Lung (tissue), 12 donors: Measurements from ENCODE around the gene MFRP. TPM values are rescaled to one million over a fixed set of nuclear protein-coding genes. Genes with fewer than 3 reads are reported as not detected.

Source experiments
- ATAC-seq: fragments of 200-7000 bp; cut with Tn5 transposase; one replicate; pipeline ENCODE4 v1.9.1; 2020; ENCODE audit warnings: moderate number of reproducible peaks; ENCODE audit not compliant: insufficient read depth, low FRiP score
- DNase-seq, 3 donors: peaks; one replicate each; pipeline ENCODE4 v3.0.0-alpha.2; 2013 to 2017
- H3K27ac ChIP-seq, 2 donors: one replicate each; pipeline ENCODE4 v1.5.1; 2013; ENCODE audit warnings: mild to moderate bottlenecking in 2 of 2, moderate library complexity in 2 of 2, control low read depth in 1 of 2, inconsistent platforms in 1 of 2, low read depth in 1 of 2, low read length in 1 of 2
- H3K27me3 ChIP-seq, 3 donors: one replicate each; pipeline ENCODE4 v1.5.1; 2013; ENCODE audit warnings: low read length in 2 of 3; ENCODE audit not compliant: control insufficient read depth in 3 of 3, insufficient read depth in 3 of 3
- H3K36me3 ChIP-seq, 4 donors: one replicate each; pipeline ENCODE4 v1.5.1; 2013; ENCODE audit warnings: low read length in 4 of 4, mild to moderate bottlenecking in 1 of 4, moderate library complexity in 1 of 4; ENCODE audit not compliant: control insufficient read depth in 4 of 4, insufficient read depth in 4 of 4
- H3K4me1 ChIP-seq, 5 donors: one replicate each; pipeline ENCODE4 v1.5.1; 2013; ENCODE audit warnings: low read length in 5 of 5, mild to moderate bottlenecking in 2 of 5, moderate library complexity in 1 of 5; ENCODE audit not compliant: control insufficient read depth in 5 of 5, insufficient read depth in 5 of 5
- H3K4me3 ChIP-seq: one replicate; pipeline ENCODE4 v1.5.1; 2013; ENCODE audit warnings: mild to moderate bottlenecking, control low read depth, moderate library complexity
- H3K9ac ChIP-seq, 2 donors: one replicate each; pipeline ENCODE4 v1.5.1; 2013; ENCODE audit warnings: low read length in 2 of 2, control low read depth in 1 of 2; ENCODE audit not compliant: insufficient read depth in 1 of 2
- H3K9me3 ChIP-seq, 4 donors: one replicate each; pipeline ENCODE4 v1.5.1; 2013; ENCODE audit warnings: low read length in 3 of 4, mild to moderate bottlenecking in 1 of 4, moderate library complexity in 1 of 4; ENCODE audit not compliant: control insufficient read depth in 4 of 4, insufficient read depth in 3 of 4
- WGBS, 2 donors: extraction: QIAGEN DNeasy Blood & Tissue Kit; methylation state at CpG; one replicate each; pipeline ENCODE4 v1.1.7; 2013; 5-methylcytosine and 5-hydroxymethylcytosine counted together
- polyA plus RNA-seq, 2 donors: library from polyadenylated mRNA; stranded (reverse); fragments of 200-250 nt; gene quantifications; one replicate each; pipeline ENCODE4 v1.2.1, GENCODE V29; 2013
- total RNA-seq, 2 donors: library from RNA; depleted of rRNA in 1 of 2; stranded (reverse); fragments of >200 nt in 1 of 2; gene quantifications; one replicate each; pipeline ENCODE4 v1.2.1, GENCODE V29; 2014 to 2021
- TF ChIP-seq, protein P1 (sequence below): IDR thresholded peaks from 2 replicates; pipeline ENCODE4 v1.5.1; 2012; ENCODE audit warnings: mild to moderate bottlenecking; ENCODE audit errors: control extremely low read depth, extremely low read depth
- donor health status: control.
- donor health status: control.
- donor health status: Bipolar disorder and iron deficiency.
- donor health status: healthy.
- donor health status: DM: yes; HTN: yes; CAD: no.

MFRP gene
- total and polyA plus RNA-seq, 4 donors = not detected

DNA sequence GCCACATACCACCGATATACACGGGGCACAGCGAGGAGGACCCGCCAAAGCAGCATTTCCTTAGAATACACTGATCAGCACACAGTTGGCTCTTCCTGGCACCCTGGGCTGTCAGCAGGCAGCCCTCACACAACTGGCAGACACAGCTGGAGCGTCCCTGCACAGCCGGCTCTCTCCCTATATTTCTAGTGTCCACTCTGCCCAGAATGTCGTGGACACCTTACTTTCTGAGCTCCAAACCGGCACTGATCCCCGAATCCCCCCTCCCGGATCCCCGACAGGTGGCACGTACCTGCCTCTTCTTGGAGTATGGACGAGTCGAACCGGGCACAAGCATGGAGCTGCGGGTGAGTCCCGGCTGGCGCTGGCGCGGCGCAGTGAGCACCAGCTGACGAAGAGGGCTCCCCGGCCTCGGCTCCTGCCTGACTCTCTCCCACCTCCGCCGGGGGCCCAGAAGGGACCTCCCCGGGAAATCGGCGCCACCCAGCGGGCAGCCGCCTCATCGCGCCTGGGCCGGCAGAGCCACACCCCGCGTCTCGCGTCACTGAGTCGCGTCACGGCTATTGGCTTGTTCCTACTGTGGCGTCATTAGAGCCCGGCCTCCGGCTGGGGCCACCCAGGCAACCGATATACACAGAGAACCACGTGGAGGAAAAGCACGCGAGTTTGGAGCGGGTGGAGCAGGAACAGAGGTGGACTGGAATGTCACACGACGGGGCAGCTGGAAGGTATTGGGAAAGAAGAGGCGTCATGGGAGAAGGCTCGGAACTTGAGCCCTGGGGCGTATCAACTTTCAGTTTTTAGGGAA, 34.9 kb upstream of the MFRP start, which contains the start of gene USP2:
USP2 (minus strand) TSS at position 510 of the 808 bp plus-strand sequence. CDS start 8,210 bp downstream, outside the sequence.
- peak within 1 kb of the TSS; percentile 26 to 68 for H3K27ac ChIP-seq
- H3K4me1 ChIP-seq = peaks cover 0 to 20% (median 10%) of the 10 kb centered on the region in 5 donors
- peak; percentile 97 to 98 (median 98) for DNase-seq
- H3K4me3 ChIP-seq = no peak within 1 kb of the TSS
- H3K27me3 ChIP-seq = peaks cover 0 to 10% (median 8%) of the 10 kb centered on the region in 3 donors
- ATAC-seq = peak; percentile 95
- peak within 1 kb of the TSS; percentile 33 to 93 for H3K9ac ChIP-seq
- no peaks in the 10 kb centered on the region for H3K9me3 ChIP-seq
- WGBS, 2 donors = 0 to 1% methylated on average over 47 to 54 of the region's 54 CpGs
- H3K36me3 ChIP-seq = no peaks in the 10 kb centered on the region
- TF ChIP-seq, protein P1, sequence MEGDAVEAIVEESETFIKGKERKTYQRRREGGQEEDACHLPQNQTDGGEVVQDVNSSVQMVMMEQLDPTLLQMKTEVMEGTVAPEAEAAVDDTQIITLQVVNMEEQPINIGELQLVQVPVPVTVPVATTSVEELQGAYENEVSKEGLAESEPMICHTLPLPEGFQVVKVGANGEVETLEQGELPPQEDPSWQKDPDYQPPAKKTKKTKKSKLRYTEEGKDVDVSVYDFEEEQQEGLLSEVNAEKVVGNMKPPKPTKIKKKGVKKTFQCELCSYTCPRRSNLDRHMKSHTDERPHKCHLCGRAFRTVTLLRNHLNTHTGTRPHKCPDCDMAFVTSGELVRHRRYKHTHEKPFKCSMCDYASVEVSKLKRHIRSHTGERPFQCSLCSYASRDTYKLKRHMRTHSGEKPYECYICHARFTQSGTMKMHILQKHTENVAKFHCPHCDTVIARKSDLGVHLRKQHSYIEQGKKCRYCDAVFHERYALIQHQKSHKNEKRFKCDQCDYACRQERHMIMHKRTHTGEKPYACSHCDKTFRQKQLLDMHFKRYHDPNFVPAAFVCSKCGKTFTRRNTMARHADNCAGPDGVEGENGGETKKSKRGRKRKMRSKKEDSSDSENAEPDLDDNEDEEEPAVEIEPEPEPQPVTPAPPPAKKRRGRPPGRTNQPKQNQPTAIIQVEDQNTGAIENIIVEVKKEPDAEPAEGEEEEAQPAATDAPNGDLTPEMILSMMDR = peak; percentile 84

DNA sequence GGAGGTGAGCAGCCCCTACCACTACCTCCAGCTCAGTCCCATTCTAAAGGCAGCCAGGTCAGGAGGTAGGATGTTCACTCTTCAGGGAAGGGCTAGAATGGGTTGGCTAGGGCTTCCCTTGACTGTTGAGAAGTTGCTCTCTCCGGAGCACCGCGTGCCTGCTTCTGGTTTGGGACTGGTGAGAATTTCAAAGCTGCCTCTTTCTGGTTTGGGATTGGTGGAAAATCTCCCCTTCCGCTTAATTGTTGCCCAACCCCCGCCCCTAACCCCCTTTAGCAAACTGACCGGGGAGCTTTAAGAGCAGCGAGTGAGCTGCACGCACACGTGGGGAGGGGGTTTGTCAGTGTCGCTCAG, 34.3 kb upstream of the MFRP start:
- H3K4me1 ChIP-seq = peaks cover 0 to 25% (median 14%) of the 10 kb centered on the region in 5 donors
- no peak overlapping the region for H3K4me3 ChIP-seq
- 2 to 9% methylated on average over 10 of the region's 10 CpGs for WGBS, 2 donors
- no peaks in the 10 kb centered on the region for H3K36me3 ChIP-seq
- no peaks in the 10 kb centered on the region for H3K9me3 ChIP-seq
- TF ChIP-seq, protein P1 = no peak
- peaks cover 0 to 10% (median 8%) of the 10 kb centered on the region in 3 donors for H3K27me3 ChIP-seq
- ATAC-seq (no peak), DNase-seq (peak in 1 of 3 donors; percentile 54)
- peak overlapping the region in 1 of 2 donors; percentile 68 for H3K27ac ChIP-seq
- peak overlapping the region; percentile 33 to 75 for H3K9ac ChIP-seq

DNA sequence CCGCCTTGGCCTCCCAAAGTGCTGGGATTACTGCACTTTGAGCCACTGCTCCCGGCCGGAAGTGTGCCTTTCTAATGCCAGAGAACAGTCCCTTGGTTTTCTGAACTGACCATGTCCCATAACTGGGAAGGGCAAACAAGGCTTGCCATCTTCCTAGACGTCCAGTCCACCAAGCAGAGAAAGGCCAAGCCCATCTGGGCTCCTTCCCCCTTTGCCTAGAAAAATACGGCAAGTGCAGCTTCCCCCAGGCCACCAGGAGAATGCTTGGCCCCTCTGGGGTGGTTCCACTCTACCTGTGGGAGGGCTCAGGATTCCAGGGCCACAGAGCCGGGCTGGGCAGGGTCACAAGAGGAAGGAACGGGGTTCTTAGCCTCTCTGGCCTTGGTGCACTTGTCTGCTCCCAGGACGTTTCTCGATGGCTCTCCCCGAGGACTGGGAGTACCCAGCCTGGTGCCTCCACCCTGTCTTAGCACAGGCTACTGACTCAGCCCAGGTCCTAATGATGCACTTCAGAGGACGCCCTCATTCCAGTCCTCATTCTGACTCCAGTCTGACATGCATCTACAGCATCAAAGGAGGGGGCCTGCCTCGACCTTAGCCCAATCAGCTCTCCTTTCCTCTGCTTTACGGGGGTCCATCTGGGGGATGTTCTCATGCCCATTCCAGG, 33.8 kb upstream of the MFRP start:
- H3K9me3 ChIP-seq = no peaks in the 10 kb centered on the region
- TF ChIP-seq, protein P1 = no peak
- H3K9ac ChIP-seq = no peak overlapping the region
- H3K27ac ChIP-seq = peak overlapping the region in 1 of 2 donors; percentile 68
- ATAC-seq (no peak), DNase-seq (no peak)
- 76 to 77% methylated on average over 13 of the region's 13 CpGs for WGBS, 2 donors
- peaks cover 0 to 10% (median 8%) of the 10 kb centered on the region in 3 donors for H3K27me3 ChIP-seq
- H3K4me3 ChIP-seq = no peak overlapping the region
- no peaks in the 10 kb centered on the region for H3K36me3 ChIP-seq
- peaks cover 0 to 30% (median 14%) of the 10 kb centered on the region in 5 donors for H3K4me1 ChIP-seq
